Activated CD4-positive, alpha-beta T cell treated with anti-CD3 and anti-CD28 coated beads, Interleukin-10, Interleukin-2, amounts not matched to agents 100 ng/mL and 50 ng/mL, durations not matched to agents 16 hours and 8 hours (primary cell): Measurements from ENCODE around the gene BICRA.
"Not testable (repeated sequence)": the region's sequence is repeated elsewhere in the genome, so short reads cannot be mapped to it uniquely, and the experiment has no call there.

Source experiments
- DNase-seq: peaks from one replicate; pipeline ENCODE4 v3.0.0-alpha.2; 2020

The BICRA gene

DNA sequence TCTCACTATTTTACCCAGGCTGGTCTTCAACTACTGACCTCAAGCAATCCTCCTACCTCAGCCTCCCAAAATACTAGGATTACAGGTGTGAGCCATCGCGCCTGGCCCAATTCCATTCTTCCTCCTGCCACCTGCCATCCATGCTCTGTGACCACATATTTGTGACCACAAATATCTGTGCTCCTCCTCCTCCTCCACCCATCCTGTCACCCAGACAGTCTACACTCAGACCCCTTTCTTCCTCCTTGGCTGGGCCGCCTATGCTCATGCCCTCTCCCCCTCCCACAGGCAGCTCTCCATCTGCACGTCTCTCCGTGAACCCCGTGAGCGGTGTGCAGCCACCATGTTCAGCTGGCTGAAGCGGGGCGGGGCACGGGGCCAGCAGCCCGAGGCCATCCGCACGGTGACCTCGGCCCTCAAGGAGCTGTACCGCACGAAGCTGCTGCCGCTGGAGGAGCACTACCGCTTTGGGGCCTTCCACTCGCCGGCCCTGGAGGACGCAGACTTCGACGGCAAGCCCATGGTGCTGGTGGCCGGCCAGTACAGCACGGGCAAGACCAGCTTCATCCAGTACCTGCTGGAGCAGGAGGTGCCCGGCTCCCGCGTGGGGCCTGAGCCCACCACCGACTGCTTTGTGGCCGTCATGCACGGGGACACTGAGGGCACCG lies 107.5 kb downstream of the BICRA start:
- no peak for DNase-seq

- DNase-seq: not testable (repeated sequence)
These were observed 109.6 kb downstream of the BICRA start for GRCh38 chr19:47718415-47719046.

- DNase-seq: no peak
These were observed 110.3 kb downstream of the BICRA start for GRCh38 chr19:47719047-47719859.

- DNase-seq: no peak
These were observed 111.9 kb downstream of the BICRA start for GRCh38 chr19:47720669-47721422.

DNA sequence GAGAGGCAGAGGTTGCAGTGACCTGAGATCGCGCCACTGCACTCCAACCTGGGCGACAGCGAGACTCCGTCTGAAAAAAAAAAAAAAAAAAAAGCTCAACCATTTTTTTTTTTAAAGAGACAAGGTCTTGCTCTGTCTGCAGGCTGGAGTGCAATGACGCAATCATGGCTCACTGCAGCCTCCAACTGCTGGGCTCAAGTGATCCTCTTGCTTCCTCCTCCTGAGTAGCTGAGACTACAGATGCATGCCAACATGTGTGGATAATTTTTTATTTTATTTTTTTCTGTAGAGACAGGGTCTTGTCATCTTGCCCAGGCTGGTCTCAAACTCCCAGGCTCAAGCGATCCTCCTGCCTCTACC lies 114.6 kb downstream of the BICRA start:
- DNase-seq: peak; percentile 27

DNA sequence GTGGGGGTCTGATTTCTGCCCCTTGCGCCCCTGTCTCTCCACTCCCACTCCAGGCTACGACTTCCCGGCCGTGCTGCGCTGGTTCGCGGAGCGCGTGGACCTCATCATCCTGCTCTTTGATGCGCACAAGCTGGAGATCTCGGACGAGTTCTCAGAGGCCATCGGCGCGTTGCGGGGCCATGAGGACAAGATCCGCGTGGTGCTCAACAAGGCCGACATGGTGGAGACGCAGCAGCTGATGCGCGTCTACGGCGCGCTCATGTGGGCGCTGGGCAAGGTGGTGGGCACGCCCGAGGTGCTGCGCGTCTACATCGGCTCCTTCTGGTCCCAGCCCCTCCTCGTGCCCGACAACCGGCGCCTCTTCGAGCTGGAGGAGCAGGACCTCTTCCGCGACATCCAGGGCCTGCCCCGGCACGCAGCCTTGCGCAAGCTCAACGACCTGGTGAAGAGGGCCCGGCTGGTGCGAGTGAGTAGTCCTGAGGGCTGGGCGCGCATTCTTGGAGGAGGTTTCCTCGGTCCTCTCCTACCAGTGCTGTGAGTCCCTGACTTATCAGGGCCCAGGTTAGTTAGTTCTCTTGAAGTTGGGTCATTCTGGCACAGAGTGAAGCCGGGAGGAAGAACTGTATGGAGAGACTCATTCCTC lies 116.9 kb downstream of the BICRA start:
- no peak for DNase-seq

GRCh38 chr19:47726467-47726866 lies 117.5 kb downstream of the BICRA start:
- DNase-seq: no peak

GRCh38 chr19:47728295-47728694 lies 119.4 kb downstream of the BICRA start:
- not testable (repeated sequence) for DNase-seq

GRCh38 chr19:47729468-47729798 lies 120.5 kb downstream of the BICRA start:
- no peak for DNase-seq

GRCh38 chr19:47729799-47730520 lies 121.0 kb downstream of the BICRA start:
- peak; percentile 60 for DNase-seq

DNA sequence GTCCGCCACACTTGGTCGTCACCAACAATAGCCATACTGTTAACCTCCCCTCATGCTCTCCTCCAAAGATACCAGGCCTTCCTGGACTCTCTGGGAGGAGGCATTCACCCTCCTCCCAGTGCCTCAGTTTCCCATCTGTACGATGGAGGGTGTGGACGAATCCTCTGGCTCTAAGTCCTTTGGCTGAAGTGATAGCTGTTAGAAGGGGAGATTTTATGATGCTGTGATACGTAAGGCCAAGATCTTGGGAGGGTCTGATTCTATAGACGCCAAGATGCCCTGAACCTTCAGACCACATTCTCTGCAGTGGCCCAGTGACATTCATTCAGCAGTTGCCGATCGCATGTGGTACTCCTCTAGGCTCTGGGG lies 121.6 kb downstream of the BICRA start:
- DNase-seq: no peak

- no peak for DNase-seq
These were observed 122.0 kb downstream of the BICRA start for GRCh38 chr19:47730910-47731309.

DNA sequence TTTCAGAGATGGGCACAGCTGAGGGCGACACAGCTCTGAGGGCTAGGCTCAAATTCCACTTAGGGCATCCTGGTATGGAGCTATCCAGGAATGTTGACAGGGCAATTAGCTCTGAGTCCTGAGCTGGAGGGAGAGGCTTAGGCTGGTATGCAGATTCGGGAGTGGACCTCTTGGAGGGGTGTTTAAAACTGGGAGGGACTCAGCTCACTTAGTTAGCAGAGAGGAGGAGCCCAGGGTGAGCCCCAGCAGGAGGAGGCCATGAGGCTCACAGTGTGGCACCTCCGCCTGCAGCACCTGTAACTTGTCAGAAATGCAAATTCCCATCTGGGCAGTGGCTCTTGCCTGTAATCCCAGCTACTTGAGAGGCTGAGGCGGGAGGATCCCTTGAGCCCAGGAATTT lies 126.2 kb downstream of the BICRA start:
- no peak for DNase-seq

DNA sequence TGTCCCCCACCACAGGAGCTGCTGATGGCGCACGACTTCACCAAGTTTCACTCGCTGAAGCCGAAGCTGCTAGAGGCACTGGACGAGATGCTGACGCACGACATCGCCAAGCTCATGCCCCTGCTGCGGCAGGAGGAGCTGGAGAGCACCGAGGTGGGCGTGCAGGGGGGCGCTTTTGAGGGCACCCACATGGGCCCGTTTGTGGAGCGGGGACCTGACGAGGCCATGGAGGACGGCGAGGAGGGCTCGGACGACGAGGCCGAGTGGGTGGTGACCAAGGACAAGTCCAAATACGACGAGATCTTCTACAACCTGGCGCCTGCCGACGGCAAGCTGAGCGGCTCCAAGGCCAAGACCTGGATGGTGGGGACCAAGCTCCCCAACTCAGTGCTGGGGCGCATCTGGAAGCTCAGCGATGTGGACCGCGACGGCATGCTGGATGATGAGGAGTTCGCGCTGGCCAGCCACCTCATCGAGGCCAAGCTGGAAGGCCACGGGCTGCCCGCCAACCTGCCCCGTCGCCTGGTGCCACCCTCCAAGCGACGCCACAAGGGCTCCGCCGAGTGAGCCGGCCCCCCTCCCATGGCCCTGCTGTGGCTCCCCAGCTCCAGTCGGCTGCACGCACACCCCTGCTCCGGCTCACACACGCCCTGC lies 132.1 kb downstream of the BICRA start:
- DNase-seq: no peak

DNA sequence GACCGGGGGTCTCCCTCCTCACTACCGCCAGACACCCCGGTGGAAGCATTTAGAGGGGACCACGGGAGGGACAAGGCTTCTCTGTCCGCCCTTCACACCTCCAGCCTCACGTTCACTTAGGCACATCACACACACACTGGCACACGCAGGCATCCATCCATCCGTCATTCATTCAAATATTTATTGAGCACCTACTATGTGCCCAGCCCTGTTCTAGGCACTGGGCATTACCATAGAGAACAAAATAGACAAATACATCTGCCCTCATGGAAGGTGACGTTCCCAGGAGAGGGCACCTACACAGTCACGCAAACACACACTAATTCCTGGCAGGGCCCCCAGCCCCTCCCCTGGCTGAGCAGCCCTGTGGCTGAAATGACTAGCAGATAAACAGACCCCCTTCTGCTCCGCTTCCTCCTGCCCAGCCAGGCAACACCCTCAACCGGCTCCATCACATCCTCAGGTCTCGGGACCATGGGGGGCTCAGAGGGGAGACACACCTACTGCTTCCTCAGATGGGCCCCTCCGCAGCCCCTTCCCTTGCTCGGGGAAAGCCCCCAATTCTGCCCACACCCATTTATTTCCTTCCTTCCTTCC lies 132.7 kb downstream of the BICRA start:
- DNase-seq: no peak

DNA sequence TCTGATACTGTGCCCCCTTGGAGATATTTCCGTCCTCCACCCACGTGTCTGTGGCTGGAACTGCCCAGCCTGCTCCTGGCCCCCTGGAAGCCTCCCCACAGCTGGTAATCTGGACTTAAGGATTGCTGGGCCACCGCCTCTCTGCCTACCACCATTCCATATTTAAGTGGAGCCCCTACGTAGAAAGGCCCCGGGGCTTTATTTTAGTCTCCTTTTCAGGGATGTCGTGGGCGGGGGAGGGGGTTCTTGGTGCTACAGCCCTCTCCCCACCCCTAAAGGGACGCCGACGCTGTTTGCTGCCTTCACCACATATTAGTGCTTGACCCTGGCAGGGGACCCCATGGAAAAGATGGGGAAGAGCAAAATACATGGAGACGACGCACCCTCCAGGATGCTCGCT lies 133.7 kb downstream of the BICRA start:
- no peak for DNase-seq

DNA sequence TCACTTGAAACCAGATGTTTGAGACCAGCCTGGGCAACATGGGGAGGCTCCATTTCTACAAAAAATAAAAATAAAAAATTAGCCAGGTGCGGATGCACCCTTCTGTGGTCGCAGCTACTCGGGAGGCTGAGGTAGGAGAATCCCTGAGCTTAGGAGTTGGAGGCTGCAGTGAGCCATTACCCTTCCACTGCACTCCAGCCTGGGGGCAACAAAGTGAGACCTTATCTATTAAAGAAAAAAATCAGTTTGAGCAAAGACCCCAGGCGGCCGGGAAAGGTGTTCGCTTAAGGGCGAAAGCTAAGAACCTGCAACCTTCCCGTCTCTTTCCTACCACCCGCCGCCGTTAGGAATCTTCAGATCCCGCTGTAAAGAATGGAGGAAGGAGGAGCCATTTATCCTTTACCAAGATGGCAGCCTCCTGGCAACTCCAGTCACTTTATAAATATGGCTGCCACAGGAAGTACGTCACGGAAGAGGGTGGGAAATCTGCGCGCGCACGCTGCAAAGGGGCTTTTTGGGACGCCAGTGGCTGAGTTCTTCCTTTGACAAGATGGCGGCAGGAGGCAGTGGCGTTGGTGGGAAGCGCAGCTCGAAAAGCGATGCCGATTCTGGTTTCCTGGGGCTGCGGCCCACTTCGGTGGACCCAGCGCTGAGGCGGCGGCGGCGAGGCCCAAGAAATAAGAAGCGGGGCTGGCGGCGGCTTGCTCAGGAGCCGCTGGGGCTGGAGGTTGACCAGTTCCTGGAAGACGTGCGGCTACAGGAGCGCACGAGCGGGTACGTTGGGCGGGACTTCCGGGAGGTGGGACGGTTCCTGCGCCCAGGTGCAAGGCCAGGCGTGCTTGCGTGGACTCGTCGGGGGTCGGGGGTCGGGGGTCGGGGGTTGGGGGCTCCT lies 136.3 kb downstream of the BICRA start, which contains the start of gene NOP53:
NOP53 (plus strand) TSS at position 537 of the 892 bp plus-strand sequence; CDS start at position 551, 14 bp downstream.
- peak; percentile 98 for DNase-seq

DNA sequence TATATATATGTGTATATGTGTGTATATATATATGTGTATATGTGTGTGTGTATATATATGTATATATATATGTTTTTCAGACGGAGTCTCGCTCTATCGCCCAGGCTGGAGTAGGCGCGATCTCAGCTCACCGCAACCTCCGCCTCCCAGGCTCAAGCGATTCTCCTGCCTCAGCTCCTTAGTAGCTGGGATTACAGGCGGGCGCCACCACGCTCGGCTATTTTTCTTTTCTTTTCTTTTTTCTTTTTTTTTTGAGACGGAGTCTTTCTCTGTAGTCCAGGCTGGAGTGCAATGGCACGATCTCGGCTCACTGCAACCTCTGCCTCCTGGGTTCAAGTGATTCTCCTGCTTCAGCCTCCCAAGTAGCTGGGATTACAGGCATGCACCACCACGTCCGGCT lies 137.2 kb downstream of the BICRA start:
- DNase-seq: not testable (repeated sequence)

- DNase-seq: peak; percentile 27
These were observed 140.4 kb downstream of the BICRA start for GRCh38 chr19:47749326-47749725.

- DNase-seq: no peak
These were observed 141.8 kb downstream of the BICRA start for GRCh38 chr19:47750752-47751151.
